Adipocyte (in vitro differentiated cells): ENCODE data around the gene CD27.

Source experiments
- DNase-seq: peaks from one replicate; pipeline ENCODE4 v3.0.0-alpha.2; 2015; ENCODE audit warnings: low read depth
- H3K27me3 ChIP-seq: replicated peaks from 2 replicates; pipeline ENCODE4 v1.7.0; 2013; ENCODE audit warnings: mild to moderate bottlenecking, low read length, moderate library complexity; ENCODE audit not compliant: control insufficient read depth, insufficient read depth
- H3K36me3 ChIP-seq: 2 replicates; pipeline ENCODE4 v1.7.0; 2013; ENCODE audit warnings: low read length, mild to moderate bottlenecking, moderate library complexity; ENCODE audit not compliant: control insufficient read depth, insufficient read depth, severe bottlenecking
- H3K4me1 ChIP-seq: 2 replicates; pipeline ENCODE4 v1.7.0; 2013; ENCODE audit warnings: mild to moderate bottlenecking, low read length, moderate library complexity; ENCODE audit not compliant: control insufficient read depth, insufficient read depth
- H3K4me3 ChIP-seq: 2 replicates; pipeline ENCODE4 v1.7.0; 2013; ENCODE audit warnings: mild to moderate bottlenecking, low read length, moderate library complexity
- H3K9ac ChIP-seq: 2 replicates; pipeline ENCODE4 v1.7.0; 2013; ENCODE audit warnings: mild to moderate bottlenecking, low read length, moderate library complexity
- H3K9me3 ChIP-seq: 2 replicates; pipeline ENCODE4 v1.7.0; 2013; ENCODE audit warnings: mild to moderate bottlenecking, low read length, moderate library complexity; ENCODE audit not compliant: control insufficient read depth

The CD27 gene

GRCh38 chr12:6437586-6437985 is 7.2 kb upstream of the CD27 start:
- DNase-seq = no peak
- H3K9ac ChIP-seq = no peak overlapping the region
- no peaks in the 10 kb centered on the region for H3K9me3 ChIP-seq
- no peaks in the 10 kb centered on the region for H3K4me1 ChIP-seq
- no peak overlapping the region for H3K4me3 ChIP-seq
- no peaks in the 10 kb centered on the region for H3K36me3 ChIP-seq
- H3K27me3 ChIP-seq = no peaks in the 10 kb centered on the region

- Histone ChIP-seq H3K36me3 (no peaks in the 10 kb centered on the region), H3K4me1 (no peaks in the 10 kb centered on the region), H3K9me3 (no peaks in the 10 kb centered on the region), H3K27me3 (no peaks in the 10 kb centered on the region), H3K4me3 (no peak overlapping the region), H3K9ac (no peak overlapping the region)
- no peak for DNase-seq
Measured at GRCh38 chr12:6438345-6438744, 6.4 kb upstream of the CD27 start.

GRCh38 chr12:6440391-6440790 is 4.4 kb upstream of the CD27 start:
- Histone ChIP-seq H3K4me3 (no peak overlapping the region), H3K4me1 (no peaks in the 10 kb centered on the region), H3K9ac (no peak overlapping the region), H3K27me3 (no peaks in the 10 kb centered on the region), H3K9me3 (no peaks in the 10 kb centered on the region), H3K36me3 (peaks cover 2% of the 10 kb centered on the region)
- no peak for DNase-seq

- H3K4me1 ChIP-seq = no peaks in the 10 kb centered on the region
- H3K9me3 ChIP-seq = no peaks in the 10 kb centered on the region
- no peaks in the 10 kb centered on the region for H3K27me3 ChIP-seq
- no peak overlapping the region for H3K4me3 ChIP-seq
- no peak overlapping the region for H3K9ac ChIP-seq
- H3K36me3 ChIP-seq = peaks cover 3% of the 10 kb centered on the region
- DNase-seq = no peak
Measured at GRCh38 chr12:6442836-6443235, 1.9 kb upstream of the CD27 start.

- DNase-seq = no peak
- no peaks in the 10 kb centered on the region for H3K4me1 ChIP-seq
- H3K9me3 ChIP-seq = no peaks in the 10 kb centered on the region
- peaks cover 3% of the 10 kb centered on the region for H3K36me3 ChIP-seq
- no peaks in the 10 kb centered on the region for H3K27me3 ChIP-seq
- no peak overlapping the region for H3K4me3 ChIP-seq
- no peak overlapping the region for H3K9ac ChIP-seq
Measured at GRCh38 chr12:6443361-6443983, 1.3 kb upstream of the CD27 start.

GRCh38 chr12:6444031-6444430 is 724 bp upstream of the CD27 start:
- Histone ChIP-seq H3K9me3 (no peaks in the 10 kb centered on the region), H3K36me3 (peaks cover 3% of the 10 kb centered on the region), H3K27me3 (no peaks in the 10 kb centered on the region), H3K4me3 (no peak overlapping the region), H3K9ac (no peak overlapping the region), H3K4me1 (no peaks in the 10 kb centered on the region)
- no peak for DNase-seq

- Histone ChIP-seq H3K4me1 (peaks cover 27% of the 10 kb centered on the region), H3K9ac (peak overlapping the region; percentile 93), H3K27me3 (no peaks in the 10 kb centered on the region), H3K9me3 (no peaks in the 10 kb centered on the region), H3K36me3 (peaks cover 10% of the 10 kb centered on the region), H3K4me3 (peak overlapping the region; percentile 84)
- DNase-seq = peak; percentile 44
Measured at GRCh38 chr12:6450091-6450868, 5.5 kb downstream of the CD27 start.

- Histone ChIP-seq H3K9me3 (no peaks in the 10 kb centered on the region), H3K9ac (peak overlapping the region; percentile 93), H3K36me3 (peaks cover 7% of the 10 kb centered on the region), H3K4me3 (peak overlapping the region; percentile 84), H3K27me3 (no peaks in the 10 kb centered on the region), H3K4me1 (peaks cover 27% of the 10 kb centered on the region)
- DNase-seq = peak; percentile 43
Measured at GRCh38 chr12:6450869-6451347, 6.2 kb downstream of the CD27 start.

- H3K4me1 ChIP-seq = peaks cover 27% of the 10 kb centered on the region
- H3K9me3 ChIP-seq = no peaks in the 10 kb centered on the region
- peaks cover 7% of the 10 kb centered on the region for H3K36me3 ChIP-seq
- H3K4me3 ChIP-seq = peak within 1 kb of the TSS; percentile 84
- DNase-seq = peak; percentile 87
- no peaks in the 10 kb centered on the region for H3K27me3 ChIP-seq
- peak within 1 kb of the TSS; percentile 93 for H3K9ac ChIP-seq
Measured at GRCh38 chr12:6451348-6452244, 6.8 kb downstream of the CD27 start, which contains the start of gene TAPBPL. TSS of gene TAPBPL (plus strand) at chr12:6452042. CDS start at chr12:6452249, 207 bp downstream.

GRCh38 chr12:6452245-6452943 is 7.6 kb downstream of the CD27 start:
- no peak for DNase-seq
- H3K9ac ChIP-seq = peak overlapping the region; percentile 93
- peak overlapping the region; percentile 84 for H3K4me3 ChIP-seq
- H3K27me3 ChIP-seq = no peaks in the 10 kb centered on the region
- H3K4me1 ChIP-seq = peaks cover 27% of the 10 kb centered on the region
- peaks cover 14% of the 10 kb centered on the region for H3K36me3 ChIP-seq
- H3K9me3 ChIP-seq = no peaks in the 10 kb centered on the region
